Lung microvascular endothelial cell (primary cell): Measurements from ENCODE around the gene SCAANT1. TPM values are rescaled to one million over a fixed set of nuclear protein-coding genes. Genes with fewer than 3 reads are reported as not detected.

Experiments used
- DNase-seq, 2 donors: peaks; one replicate each; pipeline versions ENCODE4 v3.0.0 to v3.0.0-alpha.2; 2010; ENCODE audit warnings: low read depth in 2 of 2
- total RNA-seq: library from RNA; depleted of rRNA; stranded (reverse); fragments of >200 nt; gene quantifications from 2 replicates; pipeline ENCODE4 v1.2.1, GENCODE V29; 2014

The SCAANT1 gene
- total RNA-seq, result 1.7 TPM in 1 of 2 replicates, not detected in the other

DNA sequence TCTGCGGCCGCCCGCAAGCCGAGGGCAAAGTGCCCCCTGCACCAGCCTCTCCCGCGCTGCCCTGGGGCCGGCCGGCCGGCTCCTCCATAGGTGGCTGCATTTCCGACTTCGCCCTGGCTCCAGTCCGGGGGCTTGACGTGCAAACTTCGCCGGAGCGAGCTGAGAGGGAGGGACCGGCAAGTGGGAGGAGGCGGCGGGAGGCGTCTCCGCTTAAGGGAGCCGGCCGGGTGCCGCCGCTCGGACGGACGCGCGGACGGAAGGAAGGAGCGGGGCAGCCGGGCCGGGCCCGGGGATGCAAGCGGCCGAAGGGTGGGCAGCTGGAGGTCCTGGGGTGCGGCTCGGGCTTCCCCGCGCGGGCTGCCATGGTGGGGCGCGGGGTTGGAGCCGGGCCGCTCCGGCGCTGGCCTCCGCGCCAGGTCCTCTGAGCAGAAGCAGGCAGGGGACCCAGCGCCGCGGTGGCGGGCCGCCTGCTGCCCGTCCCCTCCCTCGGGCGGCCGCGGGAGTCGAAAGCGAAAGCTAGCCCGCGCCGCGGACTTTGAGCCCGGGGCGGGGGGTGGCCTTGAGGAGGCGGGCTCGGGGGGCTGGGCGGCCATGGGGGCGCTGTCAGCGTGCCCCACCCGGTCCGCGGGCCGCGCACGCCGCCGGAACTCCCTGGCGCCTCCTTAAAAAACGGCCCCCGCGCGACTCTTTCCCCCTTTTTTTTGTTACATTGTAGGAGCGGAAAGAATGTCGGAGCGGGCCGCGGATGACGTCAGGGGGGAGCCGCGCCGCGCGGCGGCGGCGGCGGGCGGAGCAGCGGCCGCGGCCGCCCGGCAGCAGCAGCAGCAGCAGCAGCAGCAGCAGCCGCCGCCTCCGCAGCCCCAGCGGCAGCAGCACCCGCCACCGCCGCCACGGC, at the start of gene SCAANT1:
SCAANT1 (minus strand) TSS at position 511 of the 895 bp plus-strand sequence.
- peak; percentile 88 to 91 for DNase-seq

DNA sequence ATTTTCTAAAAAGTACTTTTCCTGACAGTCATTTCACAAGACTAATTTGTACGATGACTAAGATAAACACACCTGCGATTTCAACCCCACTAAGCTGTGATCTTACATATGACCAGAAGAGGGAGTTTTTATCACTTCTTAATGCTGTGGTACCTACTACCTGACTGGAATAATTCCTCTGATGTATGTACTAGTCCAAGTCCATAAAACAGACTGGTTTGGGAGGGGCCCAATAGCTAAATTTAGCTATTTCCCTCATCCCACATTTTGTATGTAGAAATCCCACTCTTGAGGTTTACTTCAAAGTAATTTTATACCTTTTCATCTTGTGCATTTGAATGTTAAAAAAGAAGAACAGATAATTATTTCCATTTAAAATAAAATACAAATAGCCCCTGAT, 49.7 kb upstream of the SCAANT1 start:
- DNase-seq, result peak; percentile 63 to 72

DNA sequence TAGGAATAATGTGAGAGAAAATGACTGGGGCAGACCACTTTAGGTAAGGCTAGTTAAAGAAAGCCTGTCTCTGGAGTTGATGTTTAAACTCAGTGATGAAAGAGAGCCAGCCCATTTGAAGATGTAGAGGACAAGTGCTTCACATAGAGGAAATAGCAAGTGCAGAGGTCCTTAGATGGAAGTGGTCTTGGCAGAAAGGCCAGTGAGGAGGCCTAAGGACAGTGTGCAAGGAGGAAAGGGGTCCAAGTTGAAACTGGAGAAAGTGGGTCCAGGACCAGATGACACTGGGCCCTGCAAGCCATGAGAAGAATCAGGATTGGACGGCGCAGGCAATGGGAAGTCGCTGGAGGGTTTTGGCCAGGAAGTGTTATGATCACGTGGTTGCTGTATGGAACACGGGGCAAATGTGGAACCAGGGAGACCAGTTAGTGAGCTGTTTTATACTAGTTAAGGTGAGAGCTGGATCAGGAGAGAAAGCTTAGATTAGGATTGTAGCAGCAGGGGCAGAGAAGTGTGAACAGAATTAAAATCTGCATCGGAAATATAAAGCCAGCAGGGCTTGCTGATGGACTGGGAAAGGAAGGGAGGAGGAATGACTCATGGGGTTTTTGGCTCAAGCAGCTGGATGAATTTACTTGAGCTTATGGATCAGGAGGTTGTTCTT, 48.0 kb upstream of the SCAANT1 start:
- peak; percentile 73 to 84 for DNase-seq

DNA sequence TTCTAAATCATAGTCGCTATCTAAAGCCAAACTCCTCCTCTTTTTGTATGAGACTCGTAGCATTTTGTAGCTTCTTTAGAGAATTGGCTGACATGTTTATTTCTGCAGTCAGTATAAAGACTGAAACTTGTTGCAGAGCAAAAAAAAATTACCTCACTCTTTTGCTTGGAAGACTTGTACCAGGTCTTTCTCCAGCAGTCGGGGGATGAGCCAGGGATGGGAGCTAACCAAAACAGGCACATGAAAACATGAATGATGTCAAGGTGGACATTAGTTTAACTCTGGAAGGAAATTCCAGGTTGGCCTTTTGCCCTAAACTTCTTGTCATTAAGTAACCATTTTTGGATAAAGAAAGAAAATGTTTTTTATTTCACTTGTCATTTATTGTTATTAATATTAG, 47.0 kb upstream of the SCAANT1 start:
- DNase-seq, result no peak

DNA sequence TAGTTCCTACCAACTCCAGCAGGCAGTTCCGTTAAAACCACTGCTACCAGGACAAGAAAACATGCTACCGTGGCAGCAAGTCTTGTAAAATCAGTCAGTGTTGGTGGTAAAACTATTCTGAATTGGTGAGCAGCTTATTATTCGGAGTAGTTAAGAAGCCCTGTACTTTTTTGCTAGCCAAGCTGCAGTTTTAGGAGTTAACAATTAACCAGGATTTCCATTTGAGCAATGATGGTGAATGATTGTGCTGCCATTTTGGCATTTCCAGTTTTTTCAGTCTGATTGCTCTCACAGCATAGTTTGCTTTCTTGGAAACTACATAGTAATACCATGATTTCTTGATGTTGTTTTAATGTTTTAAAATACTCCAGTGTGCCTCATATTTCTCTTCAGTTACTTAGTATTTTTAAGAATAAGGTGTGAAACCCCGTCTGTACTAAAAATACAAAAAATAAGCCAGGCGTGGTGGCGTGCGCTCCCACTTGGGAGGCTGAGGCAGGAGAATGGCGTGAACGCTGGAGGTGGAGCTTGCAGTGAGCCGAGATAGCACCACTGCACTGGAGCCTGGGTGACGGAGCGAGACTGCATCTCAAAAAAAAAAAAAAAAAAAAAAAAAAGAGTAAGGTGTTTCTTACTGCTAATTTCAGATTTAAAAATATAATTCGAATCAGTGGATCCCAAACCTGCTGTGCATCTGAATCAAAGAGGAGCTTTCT, 43.8 kb upstream of the SCAANT1 start:
- no peak for DNase-seq

DNA sequence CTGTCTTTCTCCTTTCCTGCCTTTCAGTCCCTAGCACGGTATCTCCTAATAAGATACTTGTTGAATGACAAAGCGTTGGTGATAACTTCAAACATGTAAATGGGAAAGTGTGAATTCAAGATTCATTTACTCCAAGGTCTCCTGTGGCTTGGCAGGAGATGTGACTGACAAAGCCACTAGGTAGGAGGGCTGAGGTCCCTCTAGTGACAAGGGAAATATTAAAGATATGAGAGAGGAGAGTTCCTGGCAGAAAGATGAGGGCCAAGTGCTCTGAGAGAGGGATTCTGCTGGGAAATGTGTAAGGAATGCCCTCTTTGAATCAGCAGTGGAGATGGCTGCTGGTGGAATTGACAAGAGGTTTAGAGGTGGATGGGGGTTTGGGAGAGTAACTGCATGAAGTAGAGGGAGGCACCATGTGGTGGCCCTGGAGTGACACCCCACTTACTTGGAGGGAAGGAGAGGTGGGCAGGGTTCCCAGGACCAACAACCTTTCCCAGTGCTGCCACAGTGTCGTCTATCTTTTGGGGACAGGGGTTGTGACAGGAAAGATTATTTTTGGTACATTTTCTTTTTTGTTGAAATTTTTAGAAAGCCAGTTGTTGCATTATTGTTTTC, 43.0 kb upstream of the SCAANT1 start:
- no peak for DNase-seq

DNA sequence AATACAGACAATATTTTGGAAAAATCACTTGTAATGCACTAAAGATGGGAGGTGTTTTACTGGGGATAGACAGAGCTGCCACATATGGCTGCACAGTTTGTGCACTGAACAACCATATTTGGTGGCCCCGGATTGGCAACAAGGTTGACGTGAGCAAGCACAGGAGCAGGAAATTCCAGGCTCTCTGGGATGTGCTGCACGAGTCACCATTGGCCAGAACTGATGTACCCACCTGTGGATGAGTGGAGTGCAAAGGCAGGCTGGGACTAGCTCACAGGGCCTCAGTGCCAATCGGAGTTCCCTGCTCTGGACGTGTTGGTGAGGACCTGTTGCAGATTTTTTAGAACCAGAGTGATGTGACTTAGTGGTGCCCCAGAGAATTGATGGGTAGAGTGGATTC, 42.0 kb upstream of the SCAANT1 start:
- DNase-seq, result no peak

DNA sequence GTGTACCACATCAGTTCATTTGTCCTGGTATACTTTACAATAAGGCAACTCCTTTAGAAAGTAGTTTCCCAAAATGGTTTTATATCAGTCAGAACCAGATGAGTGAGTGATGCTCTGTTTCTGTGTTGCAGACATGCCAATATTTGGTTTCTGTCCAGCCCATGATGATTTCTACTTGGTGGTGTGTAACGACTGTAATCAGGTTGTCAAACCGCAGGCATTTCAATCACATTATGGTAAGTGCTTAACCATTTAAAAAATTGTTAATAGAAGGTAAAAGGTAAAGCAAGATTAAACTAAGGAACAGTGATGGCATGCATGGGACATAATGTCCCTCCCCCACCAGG, 40.0 kb upstream of the SCAANT1 start:
- DNase-seq, result no peak

DNA sequence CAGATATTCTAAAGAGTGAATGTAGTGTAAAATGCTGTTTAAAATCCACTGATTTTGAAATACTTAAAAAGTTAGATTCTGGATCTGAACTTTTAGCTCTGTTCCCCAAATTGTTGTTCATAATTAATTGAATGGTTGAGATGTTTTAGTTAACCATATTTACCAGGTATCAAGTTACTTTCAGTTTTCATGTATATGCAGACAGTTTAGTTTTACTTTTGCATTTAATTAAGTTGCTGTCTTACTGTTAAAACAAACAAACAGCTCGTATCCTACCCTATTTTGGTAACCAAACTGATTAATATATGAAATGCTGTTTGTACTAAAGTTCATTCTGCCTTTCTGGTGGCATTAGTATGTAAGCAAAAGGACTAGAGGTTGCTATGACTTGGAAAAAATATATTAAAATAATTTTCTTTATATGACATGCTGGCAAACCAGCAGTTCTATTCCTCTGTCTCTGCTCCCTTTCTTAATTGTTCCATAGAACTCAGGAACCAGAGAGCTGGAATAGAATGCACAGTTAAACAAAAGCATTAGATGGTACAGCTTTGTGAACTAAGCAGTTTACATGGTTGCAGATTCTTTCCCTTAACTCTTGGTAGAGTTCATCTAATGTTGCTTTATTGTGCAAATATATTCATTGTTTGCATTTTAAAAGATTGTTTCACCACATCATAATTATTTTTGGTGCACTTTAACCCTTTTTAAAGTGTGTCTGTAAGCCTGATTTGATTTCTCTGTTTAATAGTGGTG, 39.5 kb upstream of the SCAANT1 start:
- no peak for DNase-seq

DNA sequence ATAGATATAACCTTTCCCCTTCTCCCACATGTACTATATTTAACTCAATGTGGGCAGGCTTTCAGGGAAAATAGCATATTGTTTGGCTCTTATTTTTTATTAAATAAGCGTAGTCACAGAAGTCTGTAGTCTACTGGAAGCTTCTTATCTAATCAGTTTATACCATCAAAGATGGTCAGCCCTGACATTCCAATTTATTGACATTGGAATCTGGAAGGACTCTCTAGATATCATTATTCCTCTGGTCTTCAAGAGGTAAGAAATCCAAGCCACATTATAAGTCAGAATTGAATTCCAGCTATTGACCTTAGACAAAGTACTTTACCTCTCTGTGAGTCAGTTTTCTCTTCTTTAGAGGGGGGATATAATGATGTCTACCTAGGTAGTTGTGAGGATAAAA, 38.5 kb upstream of the SCAANT1 start:
- no peak for DNase-seq

DNA sequence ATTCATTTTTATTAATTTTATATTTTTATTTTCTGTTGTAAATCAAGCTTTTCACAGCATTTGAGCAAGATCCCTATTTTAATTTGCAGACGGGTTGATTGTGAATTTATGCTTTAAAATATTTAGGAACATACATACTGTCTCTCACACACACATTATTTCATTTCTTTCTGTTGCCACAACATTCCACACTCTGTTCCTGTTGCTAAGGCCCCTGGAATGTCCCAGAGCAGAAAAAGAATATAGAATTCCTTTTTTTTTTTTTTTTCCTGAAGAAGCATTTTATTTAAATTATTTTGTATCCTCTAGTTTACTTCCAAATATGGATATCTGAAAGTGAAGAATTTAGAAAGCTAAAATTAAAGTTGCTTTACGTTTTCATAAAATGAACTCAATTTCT, 36.8 kb upstream of the SCAANT1 start:
- peak; percentile 54 to 57 for DNase-seq

DNA sequence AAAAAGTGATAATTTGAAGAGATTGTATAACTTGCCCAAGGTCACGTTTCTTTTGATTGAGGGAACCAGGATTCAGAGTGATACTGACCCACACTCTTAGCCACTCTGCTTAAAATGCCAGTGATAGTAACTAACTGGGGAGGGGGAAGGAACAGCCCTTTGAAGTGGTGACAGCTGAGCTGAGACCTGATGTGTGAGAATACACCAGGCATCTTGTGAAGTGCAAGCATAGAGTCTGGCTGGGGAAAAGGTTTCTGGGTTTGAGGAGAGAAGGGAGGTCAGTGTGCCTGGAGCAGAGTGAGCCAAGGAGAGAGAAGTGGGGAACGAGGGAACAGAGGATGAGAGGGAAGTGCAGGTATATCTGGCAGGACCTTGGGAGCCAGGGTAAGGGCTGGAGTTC, 35.4 kb upstream of the SCAANT1 start:
- no peak for DNase-seq

DNA sequence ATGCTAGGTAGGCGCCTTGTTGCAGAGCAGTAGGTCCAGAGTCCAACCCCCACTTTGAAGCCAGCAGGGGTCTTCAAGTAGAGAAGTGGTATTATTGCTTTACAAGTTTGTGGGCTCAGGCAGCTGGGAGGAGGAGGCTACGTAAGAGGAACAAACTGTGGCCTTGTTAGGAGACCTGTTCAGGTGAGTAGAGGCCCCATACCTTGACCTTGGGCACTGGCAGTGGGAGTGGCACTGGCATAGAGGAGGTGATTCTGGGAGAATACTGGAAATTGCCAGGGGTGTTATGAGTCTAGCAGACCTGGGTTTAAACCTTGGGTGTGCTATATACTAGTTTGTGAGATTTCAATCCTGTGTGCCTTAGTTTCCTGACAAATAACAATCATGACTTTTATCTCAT, 34.6 kb upstream of the SCAANT1 start:
- no peak for DNase-seq

DNA sequence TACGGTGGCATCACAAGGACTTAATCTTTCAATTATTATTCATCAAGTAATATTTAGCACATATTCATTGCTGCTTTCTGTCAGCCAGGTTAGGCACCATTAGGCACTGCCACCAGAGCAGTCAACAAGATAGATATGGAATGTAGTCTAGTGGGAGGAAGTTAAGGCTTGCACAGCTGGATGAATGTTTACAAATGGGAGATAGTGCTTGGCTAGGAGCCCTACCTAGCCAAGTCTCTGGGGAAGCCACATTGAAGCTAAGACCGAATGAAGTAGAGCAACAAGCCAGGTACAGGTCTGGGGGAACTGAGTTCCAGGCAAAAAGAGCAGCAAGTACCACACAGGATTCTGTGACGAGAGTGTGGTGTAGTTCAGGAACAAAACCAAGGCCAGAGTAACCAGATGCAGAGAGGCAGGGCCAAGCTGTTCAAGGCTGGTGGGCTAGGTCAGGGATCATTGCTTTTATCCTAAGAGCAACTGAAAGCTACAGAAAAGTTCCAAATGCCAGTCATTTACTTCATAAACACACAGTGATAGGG, 33.4 kb upstream of the SCAANT1 start:
- no peak for DNase-seq

DNA sequence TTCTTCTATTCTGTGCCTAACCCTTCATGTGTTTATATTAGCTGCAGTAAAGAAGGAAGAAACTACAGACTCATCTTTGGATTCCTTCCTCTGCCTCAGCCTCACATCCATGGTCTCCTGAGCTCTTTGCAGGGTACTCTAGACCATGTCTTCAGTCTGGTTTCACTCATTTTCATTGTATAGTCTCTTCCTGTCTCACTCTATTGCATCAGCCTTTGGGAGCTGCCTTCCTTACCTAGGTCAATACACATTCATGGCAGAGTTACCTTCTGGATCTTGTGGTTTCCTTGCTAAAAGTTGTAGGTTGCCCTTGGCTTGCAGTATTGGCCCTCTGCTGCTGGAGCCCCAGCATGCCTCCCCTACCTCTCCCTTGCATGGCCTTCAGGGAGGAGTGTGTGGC, 31.5 kb upstream of the SCAANT1 start:
- no peak for DNase-seq

DNA sequence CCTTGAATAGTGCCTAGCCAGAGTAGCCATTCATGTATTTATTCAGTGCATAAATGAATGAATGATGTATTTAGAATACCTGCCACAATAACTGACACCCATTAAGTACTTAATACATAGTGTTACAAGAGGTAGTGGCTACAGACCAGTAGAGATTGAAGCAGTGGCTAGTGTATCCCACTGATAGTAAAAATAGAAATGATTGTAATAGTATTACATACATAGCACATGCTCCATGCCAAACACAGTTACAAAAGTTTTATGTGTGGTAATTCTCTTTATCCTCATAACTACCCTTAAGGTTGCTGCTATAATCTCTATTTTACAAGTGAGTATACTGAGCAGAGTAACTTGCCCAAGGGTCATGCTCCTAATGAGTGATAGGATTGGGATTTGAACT, 30.3 kb upstream of the SCAANT1 start:
- DNase-seq, result no peak

DNA sequence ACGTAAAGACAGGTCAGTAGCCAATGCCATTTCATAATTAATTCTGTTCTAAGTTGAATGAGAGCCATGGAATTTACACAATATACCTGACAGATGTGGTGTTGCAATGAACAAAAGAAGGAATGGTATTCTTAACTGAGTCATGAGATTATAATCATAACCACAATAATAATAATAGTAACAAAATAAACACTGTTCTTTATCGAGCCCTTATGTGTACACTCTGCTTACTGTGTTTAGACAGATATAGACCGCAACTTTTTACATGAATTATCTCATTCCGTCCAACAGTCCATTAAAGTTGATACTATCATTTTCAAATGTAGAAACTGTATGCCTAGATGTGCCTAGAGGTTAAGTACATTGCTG, 28.2 kb upstream of the SCAANT1 start:
- DNase-seq, result peak in 1 of 2 donors; percentile 22

DNA sequence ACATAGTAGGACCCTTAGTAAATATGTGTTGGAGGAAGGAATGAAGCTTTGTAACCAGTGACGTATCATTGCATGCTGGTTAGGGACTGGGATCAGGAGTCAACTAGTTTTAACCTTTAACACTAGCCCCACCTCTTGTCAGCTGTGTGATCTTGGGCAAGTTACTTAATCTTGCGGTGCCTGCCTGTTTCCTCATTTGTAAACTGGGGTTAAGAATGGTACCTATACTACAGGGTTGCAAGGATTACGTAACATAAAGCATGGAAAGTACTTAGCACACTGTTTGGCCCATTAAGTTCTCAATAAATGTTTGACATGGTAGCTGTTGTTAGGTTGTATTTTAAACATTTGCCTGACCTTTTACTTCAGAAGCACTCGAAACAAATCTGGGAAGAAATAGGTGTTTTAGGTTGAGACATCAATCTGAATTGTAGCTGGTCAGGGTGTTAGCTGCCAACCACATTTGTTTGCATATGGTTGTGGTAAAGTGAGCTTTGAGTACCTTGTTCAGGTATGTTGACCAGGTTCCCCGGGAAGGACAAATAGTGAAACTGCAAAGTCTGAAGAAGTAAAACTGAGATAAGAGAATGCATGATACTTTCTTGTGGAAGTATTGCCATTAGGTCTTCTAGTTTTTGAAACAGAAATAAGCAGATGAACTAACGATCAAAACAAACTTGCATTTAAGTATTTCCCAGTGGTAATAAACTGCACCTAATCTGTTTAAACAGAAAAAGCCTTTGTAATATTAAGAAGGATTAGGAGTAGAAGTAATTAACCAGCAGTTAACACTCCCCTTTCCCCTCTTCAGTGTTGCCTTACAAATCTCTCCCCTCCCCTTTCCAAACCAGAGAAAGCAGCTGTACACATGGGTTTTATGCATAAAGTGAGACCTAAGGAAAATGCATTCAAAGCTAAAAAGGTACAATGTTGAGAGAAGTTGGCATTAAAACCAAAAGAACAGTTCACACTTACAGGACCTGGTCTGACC, 25.8 kb upstream of the SCAANT1 start:
- no peak for DNase-seq

DNA sequence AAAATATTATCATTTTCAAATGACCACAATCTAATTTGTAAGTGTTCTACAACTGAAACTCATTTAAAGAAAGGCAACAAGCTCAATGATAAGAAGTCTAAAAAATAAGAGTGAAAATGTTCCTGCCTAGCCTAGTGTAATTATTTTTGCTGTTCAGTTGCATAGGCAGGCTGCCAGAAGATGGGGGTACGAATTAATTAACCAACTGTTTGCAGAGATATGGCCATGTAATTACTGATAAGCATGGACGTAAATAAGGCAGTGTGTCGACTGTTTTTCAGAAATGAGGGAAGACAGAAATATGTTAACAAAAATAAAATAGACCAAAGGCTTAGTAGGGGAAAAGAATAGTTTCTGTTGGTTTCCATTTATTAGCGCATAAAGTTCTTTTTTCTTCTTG, 24.7 kb upstream of the SCAANT1 start:
- no peak for DNase-seq
